Measurements from ENCODE around the gene GRM8.

The GRM8 gene

DNA sequence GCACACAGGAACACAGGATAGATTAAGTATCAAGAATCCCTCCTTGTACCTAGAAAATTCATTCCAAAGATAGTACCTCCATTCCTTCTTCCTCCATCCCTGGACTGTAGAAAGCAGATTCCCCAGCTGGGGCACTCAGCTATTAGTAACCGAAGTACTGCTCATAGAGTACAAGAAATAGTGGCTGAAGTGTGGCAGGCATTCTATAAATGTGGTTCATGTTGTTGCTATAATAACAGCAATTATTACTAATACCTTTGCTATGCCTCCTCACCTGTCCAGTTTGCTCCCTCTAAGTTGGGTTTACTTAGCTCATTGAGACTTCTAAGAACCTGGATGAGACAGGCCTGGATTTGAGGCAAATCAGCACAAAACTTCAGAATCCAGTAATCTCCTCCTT lies 453.2 kb downstream of the GRM8 start:
- DNase-seq (ENCODE audit: low read depth in 2 of 2), result no peak
- TF ChIP-seq, protein P1, sequence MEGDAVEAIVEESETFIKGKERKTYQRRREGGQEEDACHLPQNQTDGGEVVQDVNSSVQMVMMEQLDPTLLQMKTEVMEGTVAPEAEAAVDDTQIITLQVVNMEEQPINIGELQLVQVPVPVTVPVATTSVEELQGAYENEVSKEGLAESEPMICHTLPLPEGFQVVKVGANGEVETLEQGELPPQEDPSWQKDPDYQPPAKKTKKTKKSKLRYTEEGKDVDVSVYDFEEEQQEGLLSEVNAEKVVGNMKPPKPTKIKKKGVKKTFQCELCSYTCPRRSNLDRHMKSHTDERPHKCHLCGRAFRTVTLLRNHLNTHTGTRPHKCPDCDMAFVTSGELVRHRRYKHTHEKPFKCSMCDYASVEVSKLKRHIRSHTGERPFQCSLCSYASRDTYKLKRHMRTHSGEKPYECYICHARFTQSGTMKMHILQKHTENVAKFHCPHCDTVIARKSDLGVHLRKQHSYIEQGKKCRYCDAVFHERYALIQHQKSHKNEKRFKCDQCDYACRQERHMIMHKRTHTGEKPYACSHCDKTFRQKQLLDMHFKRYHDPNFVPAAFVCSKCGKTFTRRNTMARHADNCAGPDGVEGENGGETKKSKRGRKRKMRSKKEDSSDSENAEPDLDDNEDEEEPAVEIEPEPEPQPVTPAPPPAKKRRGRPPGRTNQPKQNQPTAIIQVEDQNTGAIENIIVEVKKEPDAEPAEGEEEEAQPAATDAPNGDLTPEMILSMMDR (IDR thresholded peaks at IDR 0.05; ENCODE audit: low read depth, low read length), result no peak
- H3K4me3 ChIP-seq (replicated peaks in 1 of 2; ENCODE audit: low read depth in 2 of 2, low read length in 2 of 2), result no peak overlapping the region

- TF ChIP-seq, protein P1 (IDR thresholded peaks at IDR 0.05; ENCODE audit: low read depth, low read length), result no peak
- H3K4me3 ChIP-seq (replicated peaks in 1 of 2; ENCODE audit: low read depth in 2 of 2, low read length in 2 of 2), result no peak overlapping the region
Measured at GRCh38 chr7:126792521-126792920, 460.2 kb downstream of the GRM8 start.

DNA sequence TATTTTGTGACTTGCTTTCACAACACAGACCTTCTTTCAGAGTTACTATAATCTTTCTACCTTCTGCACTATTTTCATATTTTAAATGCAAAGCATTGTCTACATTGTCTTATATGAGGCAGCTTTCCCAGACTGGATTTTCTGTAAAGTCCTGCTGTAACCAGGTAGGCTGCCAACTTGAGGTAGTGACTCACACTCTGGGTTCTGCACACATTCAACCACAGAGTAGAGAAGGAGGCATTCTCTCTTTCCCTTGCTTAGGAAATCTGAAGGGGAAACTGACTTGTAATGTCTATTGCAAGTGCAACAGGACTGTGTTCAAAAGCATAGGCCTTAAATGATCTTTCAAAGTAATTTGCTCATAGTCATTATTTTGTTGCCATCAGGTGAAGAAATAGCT lies 461.4 kb downstream of the GRM8 start:
- TF ChIP-seq, protein P1 (IDR thresholded peaks at IDR 0.05; ENCODE audit: low read depth, low read length), result no peak
- DNase-seq (ENCODE audit: low read depth in 2 of 2), result no peak
- no peak overlapping the region for H3K4me3 ChIP-seq (replicated peaks in 1 of 2; ENCODE audit: low read depth in 2 of 2, low read length in 2 of 2)

More at GRCh38 chr7:126792521-126792920, 460.2 kb downstream of the GRM8 start:
- no peak for DNase-seq (ENCODE audit: low read depth in 2 of 2)

GRCh38 chr7:126790763-126791162 lies 462.0 kb downstream of the GRM8 start:
- DNase-seq (ENCODE audit: low read depth in 2 of 2), result no peak
- TF ChIP-seq, protein P1 (IDR thresholded peaks at IDR 0.05; ENCODE audit: low read depth, low read length), result no peak
- no peak overlapping the region for H3K4me3 ChIP-seq (replicated peaks in 1 of 2; ENCODE audit: low read depth in 2 of 2, low read length in 2 of 2)

GRCh38 chr7:126783613-126784012 lies 469.1 kb downstream of the GRM8 start:
- no peak for DNase-seq (ENCODE audit: low read depth in 2 of 2)
- TF ChIP-seq, protein P1 (IDR thresholded peaks at IDR 0.05; ENCODE audit: low read depth, low read length), result no peak

DNA sequence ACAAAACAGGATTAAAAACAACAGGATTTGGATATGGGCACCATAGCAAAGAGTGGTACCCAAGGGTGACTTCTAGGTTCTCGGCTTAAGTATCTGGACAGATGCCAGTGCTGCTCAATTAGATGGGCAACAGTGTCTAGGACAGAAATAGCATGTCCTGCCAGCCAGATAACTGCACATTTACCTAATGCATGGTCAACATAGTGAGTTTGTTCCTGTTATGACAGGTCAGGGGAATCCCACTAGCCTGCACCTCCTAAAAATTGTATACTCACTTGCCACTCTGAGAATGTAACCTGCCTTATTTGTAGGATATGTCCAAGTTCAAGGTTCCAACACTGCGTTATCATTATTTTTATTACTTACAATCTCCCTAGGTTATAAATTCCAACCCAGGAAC lies 471.7 kb downstream of the GRM8 start:
- H3K4me3 ChIP-seq (replicated peaks in 1 of 2; ENCODE audit: low read depth in 2 of 2, low read length in 2 of 2), result no peak overlapping the region
- DNase-seq (ENCODE audit: low read depth in 2 of 2), result no peak
- TF ChIP-seq, protein P1 (IDR thresholded peaks at IDR 0.05; ENCODE audit: low read depth, low read length), result no peak

More at GRCh38 chr7:126783613-126784012, 469.1 kb downstream of the GRM8 start:
- no peak overlapping the region for H3K4me3 ChIP-seq (replicated peaks in 1 of 2; ENCODE audit: low read depth in 2 of 2, low read length in 2 of 2)

GRCh38 chr7:126778101-126778500 lies 474.6 kb downstream of the GRM8 start:
- TF ChIP-seq, protein P1 (IDR thresholded peaks at IDR 0.05; ENCODE audit: low read depth, low read length), result no peak
- no peak overlapping the region for H3K4me3 ChIP-seq (replicated peaks in 1 of 2; ENCODE audit: low read depth in 2 of 2, low read length in 2 of 2)
- DNase-seq (ENCODE audit: low read depth in 2 of 2), result no peak

All from cardiac fibroblast (primary cell).